Activated CD8-positive, alpha-beta T cell treated with anti-CD3 and anti-CD28 coated beads for 36 hours (primary cell): ENCODE data around the gene NDRG4. TPM values are rescaled to one million over a fixed set of nuclear protein-coding genes. Genes with fewer than 3 reads are reported as not detected.
A peak's percentile ranks its signal among the peaks of the same experiment; 100 is the strongest.

Source experiments
- ATAC-seq: fragments of 200-7000 bp; cut with Tn5 transposase; one replicate; pipeline ENCODE4 v1.10.0; 2021; ENCODE audit warnings: mild to moderate bottlenecking, moderate library complexity
- CTCF ChIA-PET: fragments of 350-600 bp; sonication (Branson Sonifier 250); formaldehyde crosslinking; loops from one replicate; lab custom pipeline; 2021; ENCODE audit warnings: antibody characterized with exemption; lab: Charles Lee
- POLR2A ChIA-PET: fragments of 350-600 bp; sonication (Branson Sonifier 250); formaldehyde crosslinking; loops from one replicate; lab custom pipeline; 2021; ENCODE audit warnings: antibody characterized with exemption; lab: Charles Lee
- DNase-seq: peaks from one replicate; pipeline ENCODE4 v3.0.0-alpha.2; 2020
- H3K27ac Mint-ChIP-seq: one replicate; pipeline ENCODE4 v1.8.0; 2021; ENCODE audit warnings: mild to moderate bottlenecking, mixed read lengths
- H3K27me3 Mint-ChIP-seq: one replicate; pipeline ENCODE4 v1.8.0; 2021; ENCODE audit warnings: mixed read lengths
- H3K36me3 Mint-ChIP-seq: one replicate; pipeline ENCODE4 v1.8.0; 2021; ENCODE audit warnings: low read depth, mixed read lengths
- H3K4me1 Mint-ChIP-seq: one replicate; pipeline ENCODE4 v1.8.0; 2021; ENCODE audit warnings: low read depth, mixed read lengths
- H3K4me3 Mint-ChIP-seq: one replicate; pipeline ENCODE4 v1.8.0; 2021; ENCODE audit warnings: mild to moderate bottlenecking, moderate library complexity, mixed read lengths
- H3K9me3 Mint-ChIP-seq: one replicate; pipeline ENCODE4 v1.8.0; 2021; ENCODE audit warnings: mixed read lengths
- intact Hi-C: fragments of 100-400 bp; cut with micrococcal nuclease; formaldehyde crosslinking; loops from one replicate; pipeline ENCODE4 v1.10.0; 2022
- total RNA-seq, 2 experiments: library from RNA; stranded (reverse); gene quantifications; one replicate each; pipeline ENCODE4 v1.2.3, GENCODE V29; 2021
- TF ChIP-seq, protein P1 (sequence below): fragments of 200-600 bp; IDR thresholded peaks from one replicate; pipeline ENCODE4 v1.8.0; 2022; ENCODE audit warnings: antibody characterized with exemption, mild to moderate bottlenecking

NDRG4 gene
- total RNA-seq, 2 experiments from 2014 or later: 1.3 to 1.6 TPM

DNA sequence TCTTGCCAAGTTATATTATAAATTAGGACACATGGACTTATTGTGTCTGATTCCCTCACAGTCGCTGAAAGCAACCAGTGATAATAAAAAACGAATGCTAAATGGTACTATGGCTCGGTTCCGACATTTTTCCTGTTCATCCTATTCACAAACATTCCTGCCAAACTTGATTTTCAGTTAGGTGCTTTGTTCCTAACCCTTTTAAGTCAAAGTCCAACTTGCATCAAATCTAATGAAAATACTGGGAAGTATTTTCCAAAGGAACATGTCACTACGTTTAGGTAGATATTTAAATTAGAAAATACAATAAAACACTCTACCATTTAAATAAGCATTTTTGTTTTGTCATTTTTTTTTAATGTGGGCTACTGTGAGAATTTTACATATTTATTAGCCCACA is 36.3 kb downstream of the NDRG4 start:
- intact Hi-C loops: no loop called here
- no peak for ATAC-seq
- Mint-ChIP-seq H3K4me3 (no peak overlapping the region), H3K4me1 (no peaks in the 10 kb centered on the region), H3K36me3 (peaks cover 75% of the 10 kb centered on the region), H3K9me3 (no peaks in the 10 kb centered on the region), H3K27me3 (no peaks in the 10 kb centered on the region), H3K27ac (no peak overlapping the region)
- ChIA-PET POLR2A (no interaction called here), CTCF (no interaction called here)
- TF ChIP-seq, protein P1, sequence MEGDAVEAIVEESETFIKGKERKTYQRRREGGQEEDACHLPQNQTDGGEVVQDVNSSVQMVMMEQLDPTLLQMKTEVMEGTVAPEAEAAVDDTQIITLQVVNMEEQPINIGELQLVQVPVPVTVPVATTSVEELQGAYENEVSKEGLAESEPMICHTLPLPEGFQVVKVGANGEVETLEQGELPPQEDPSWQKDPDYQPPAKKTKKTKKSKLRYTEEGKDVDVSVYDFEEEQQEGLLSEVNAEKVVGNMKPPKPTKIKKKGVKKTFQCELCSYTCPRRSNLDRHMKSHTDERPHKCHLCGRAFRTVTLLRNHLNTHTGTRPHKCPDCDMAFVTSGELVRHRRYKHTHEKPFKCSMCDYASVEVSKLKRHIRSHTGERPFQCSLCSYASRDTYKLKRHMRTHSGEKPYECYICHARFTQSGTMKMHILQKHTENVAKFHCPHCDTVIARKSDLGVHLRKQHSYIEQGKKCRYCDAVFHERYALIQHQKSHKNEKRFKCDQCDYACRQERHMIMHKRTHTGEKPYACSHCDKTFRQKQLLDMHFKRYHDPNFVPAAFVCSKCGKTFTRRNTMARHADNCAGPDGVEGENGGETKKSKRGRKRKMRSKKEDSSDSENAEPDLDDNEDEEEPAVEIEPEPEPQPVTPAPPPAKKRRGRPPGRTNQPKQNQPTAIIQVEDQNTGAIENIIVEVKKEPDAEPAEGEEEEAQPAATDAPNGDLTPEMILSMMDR: no peak
- no peak for DNase-seq

DNA sequence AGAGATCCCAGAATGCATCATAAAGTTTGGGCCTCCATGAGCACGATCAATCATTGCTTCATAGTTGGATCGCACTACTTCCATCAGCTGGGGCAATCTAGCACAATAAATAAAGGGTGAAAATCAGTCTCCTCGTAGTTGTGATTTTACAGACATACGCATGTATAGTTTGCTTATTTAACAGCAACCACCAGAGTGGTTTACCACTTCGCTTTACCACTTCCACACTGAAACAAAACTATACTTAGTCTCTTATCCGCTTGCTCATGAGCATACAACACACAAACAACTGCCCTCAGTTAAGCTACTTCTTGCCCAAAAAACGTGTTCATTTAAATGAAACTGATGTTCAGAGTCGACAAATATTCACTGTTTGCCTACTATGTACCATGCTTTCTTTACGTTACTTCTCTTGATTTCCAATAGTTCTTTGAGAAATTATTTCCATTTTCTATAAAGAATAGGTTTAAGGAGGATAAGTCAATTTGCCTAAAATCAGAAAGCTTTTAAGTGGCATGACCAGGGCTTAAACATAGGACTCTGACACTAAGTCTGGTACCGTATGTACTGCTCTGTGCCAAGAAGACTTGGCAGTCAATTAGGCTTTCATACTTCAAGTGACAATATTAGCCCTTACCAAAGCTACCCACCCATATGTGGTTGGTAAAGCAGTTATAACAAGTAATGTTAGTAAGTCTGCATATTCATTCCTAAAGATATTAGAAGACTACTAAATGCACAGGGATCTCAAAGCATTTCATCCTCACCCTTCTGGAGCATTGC is 37.4 kb downstream of the NDRG4 start:
- TF ChIP-seq, protein P1: no peak
- CTCF ChIA-PET: no interaction called here
- no peak overlapping the region for H3K4me3 Mint-ChIP-seq
- H3K9me3 Mint-ChIP-seq: no peaks in the 10 kb centered on the region
- POLR2A ChIA-PET: interaction anchor here (0.6 kb wide), 1 partner anchor 227 kb away, joined by 5 read pairs; no protein-coding TSS in a partner anchor
- no peaks in the 10 kb centered on the region for H3K4me1 Mint-ChIP-seq
- DNase-seq: no peak
- peak overlapping the region; percentile 24 for H3K27ac Mint-ChIP-seq
- H3K27me3 Mint-ChIP-seq: no peaks in the 10 kb centered on the region
- intact Hi-C loops: no loop called here
- peak; percentile 20 for ATAC-seq
- peaks cover 75% of the 10 kb centered on the region for H3K36me3 Mint-ChIP-seq

GRCh38 chr16:58541711-58542110 is 41.8 kb downstream of the NDRG4 start:
- peaks cover 2% of the 10 kb centered on the region for H3K4me1 Mint-ChIP-seq
- DNase-seq (no peak), ATAC-seq (no peak)
- no peak overlapping the region for H3K27ac Mint-ChIP-seq
- TF ChIP-seq, protein P1: no peak
- peaks cover 74% of the 10 kb centered on the region for H3K36me3 Mint-ChIP-seq
- intact Hi-C loops: no loop called here
- ChIA-PET POLR2A (interaction anchor here (1.0 to 1.3 kb wide), 3 partner anchors 14 to 68 kb away, joined by 3 to 5 read pairs (median 3); no protein-coding TSS in a partner anchor), CTCF (interaction anchor here (1.1 to 1.2 kb wide), 2 partner anchors 11 to 21 kb away, joined by 3 read pairs; no protein-coding TSS in a partner anchor)
- no peak overlapping the region for H3K4me3 Mint-ChIP-seq
- H3K9me3 Mint-ChIP-seq: no peaks in the 10 kb centered on the region
- no peaks in the 10 kb centered on the region for H3K27me3 Mint-ChIP-seq

DNA sequence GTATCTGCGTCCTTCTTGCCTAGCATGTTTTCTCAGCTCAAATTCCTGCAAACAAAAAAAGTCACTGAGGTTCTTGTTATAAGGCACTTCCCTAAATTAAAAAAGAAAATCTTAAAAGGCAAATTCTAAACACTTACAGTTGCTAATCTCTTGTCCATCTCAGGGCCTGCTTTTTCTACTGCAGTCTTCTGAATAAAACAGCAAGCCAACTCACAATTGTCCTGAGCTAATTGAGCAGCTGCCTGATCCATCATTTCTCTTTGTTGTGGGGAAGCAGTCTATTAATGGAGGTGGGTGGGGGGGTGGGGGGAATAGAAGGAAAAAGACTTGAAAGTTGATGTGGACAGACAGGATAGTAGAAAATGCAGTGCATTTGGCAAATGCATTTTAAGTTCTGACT is 42.3 kb downstream of the NDRG4 start:
- Mint-ChIP-seq H3K4me3 (no peak overlapping the region), H3K36me3 (peaks cover 74% of the 10 kb centered on the region), H3K27ac (no peak overlapping the region), H3K9me3 (no peaks in the 10 kb centered on the region), H3K27me3 (no peaks in the 10 kb centered on the region), H3K4me1 (peaks cover 2% of the 10 kb centered on the region)
- ATAC-seq: no peak
- intact Hi-C loops: no loop called here
- CTCF ChIA-PET: interaction anchor here (0.8 to 1.2 kb wide), 3 partner anchors 12 to 30 kb away, joined by 3 read pairs; no protein-coding TSS in a partner anchor
- TF ChIP-seq, protein P1: no peak
- no peak for DNase-seq
- POLR2A ChIA-PET: interaction anchor here (0.8 to 1.3 kb wide), 4 partner anchors 13 to 82 kb away, joined by 3 to 5 read pairs (median 3); no protein-coding TSS in a partner anchor

GRCh38 chr16:58543685-58544084 is 43.7 kb downstream of the NDRG4 start:
- H3K9me3 Mint-ChIP-seq: no peaks in the 10 kb centered on the region
- no peaks in the 10 kb centered on the region for H3K27me3 Mint-ChIP-seq
- DNase-seq (no peak), ATAC-seq (no peak)
- TF ChIP-seq, protein P1: no peak
- H3K27ac Mint-ChIP-seq: no peak overlapping the region
- H3K36me3 Mint-ChIP-seq: peaks cover 67% of the 10 kb centered on the region
- ChIA-PET POLR2A (interaction anchor here (0.7 kb wide), 1 partner anchor 542 kb away, joined by 3 read pairs; the partner anchor contains the start of gene USB1), CTCF (interaction anchor here (0.9 kb wide), 1 partner anchor 30 kb away, joined by 3 read pairs; no protein-coding TSS in a partner anchor)
- H3K4me1 Mint-ChIP-seq: peaks cover 2% of the 10 kb centered on the region
- intact Hi-C loops: no loop called here
- H3K4me3 Mint-ChIP-seq: no peak overlapping the region
